ENCODE data around the gene SGMS2.
"Not testable (repeated sequence)": the region's sequence is repeated elsewhere in the genome, so short reads cannot be mapped to it uniquely, and the experiment has no call there.

The SGMS2 gene

DNA sequence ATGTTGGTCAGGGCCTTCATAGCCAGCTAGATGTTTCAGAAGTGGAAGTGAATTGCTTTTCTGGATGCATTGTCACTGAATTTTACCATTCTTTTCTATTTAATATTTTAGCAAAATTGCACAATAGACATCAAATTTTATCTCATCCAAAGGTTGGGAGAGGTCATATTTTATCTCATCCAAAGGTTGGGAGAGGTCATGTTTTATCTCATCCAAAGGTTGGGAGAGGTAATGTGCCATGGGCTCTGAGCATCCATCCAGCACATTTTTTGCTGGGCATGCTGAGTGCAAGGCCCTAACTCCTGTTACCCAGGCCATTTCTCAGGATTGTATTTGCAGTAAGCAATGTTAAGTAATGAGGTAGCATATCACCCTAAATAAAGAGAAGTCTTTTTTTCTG lies 91.9 kb downstream of the SGMS2 start:
- no peak for DNase-seq

- no peak for DNase-seq
Measured at GRCh38 chr4:107917500-107917899, 92.8 kb downstream of the SGMS2 start.

GRCh38 chr4:107922486-107923473 lies 98.0 kb downstream of the SGMS2 start:
- no peak for DNase-seq

GRCh38 chr4:107925713-107926112 lies 101.0 kb downstream of the SGMS2 start:
- not testable (repeated sequence) for DNase-seq

DNA sequence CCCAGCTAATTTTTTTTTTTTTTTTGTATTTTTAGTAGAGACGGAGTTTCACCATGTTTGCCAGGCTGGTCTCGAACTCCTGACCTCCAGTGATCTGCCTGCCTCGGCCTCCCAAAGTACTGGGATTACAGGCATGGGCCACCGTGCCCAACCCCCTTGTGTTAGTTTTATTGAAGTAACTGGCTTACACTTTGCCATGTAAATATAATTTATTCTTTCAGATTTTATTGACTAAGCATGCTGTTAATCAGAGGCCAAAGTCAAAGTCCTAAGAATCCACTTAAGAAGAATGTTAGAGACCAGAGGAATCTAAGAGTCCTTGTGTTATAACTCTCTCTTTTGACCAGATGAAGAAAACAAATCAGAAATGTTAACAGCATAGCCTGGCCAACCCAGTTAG lies 102.1 kb downstream of the SGMS2 start:
- not testable (repeated sequence) for DNase-seq

GRCh38 chr4:107930821-107931774 lies 106.4 kb downstream of the SGMS2 start, which contains the start of gene CYP2U1:
CYP2U1 (plus strand) TSS chr4:107931549; CDS start chr4:107931644, 95 bp downstream.
- DNase-seq = peak; percentile 50

DNA sequence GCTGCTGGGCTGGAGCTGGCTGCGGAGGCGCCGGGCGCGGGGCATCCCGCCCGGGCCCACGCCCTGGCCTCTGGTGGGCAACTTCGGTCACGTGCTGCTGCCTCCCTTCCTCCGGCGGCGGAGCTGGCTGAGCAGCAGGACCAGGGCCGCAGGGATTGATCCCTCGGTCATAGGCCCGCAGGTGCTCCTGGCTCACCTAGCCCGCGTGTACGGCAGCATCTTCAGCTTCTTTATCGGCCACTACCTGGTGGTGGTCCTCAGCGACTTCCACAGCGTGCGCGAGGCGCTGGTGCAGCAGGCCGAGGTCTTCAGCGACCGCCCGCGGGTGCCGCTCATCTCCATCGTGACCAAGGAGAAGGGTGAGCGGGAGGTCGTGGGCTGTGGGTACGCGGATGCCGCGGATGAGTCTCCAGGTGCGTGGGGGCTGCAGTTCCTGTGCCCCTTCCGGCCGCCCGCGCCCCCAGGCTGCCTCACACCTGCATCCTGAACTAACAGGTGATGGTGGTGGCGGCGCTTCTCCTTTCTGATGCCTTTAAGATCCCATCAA lies 107.1 kb downstream of the SGMS2 start:
- DNase-seq = peak; percentile 31

- DNase-seq = no peak
Measured at GRCh38 chr4:107935246-107935645, 110.5 kb downstream of the SGMS2 start.

GRCh38 chr4:107937040-107937439 lies 112.3 kb downstream of the SGMS2 start:
- DNase-seq = no peak

- no peak for DNase-seq
Measured at GRCh38 chr4:107939307-107939706, 114.6 kb downstream of the SGMS2 start.

- no peak for DNase-seq
Measured at GRCh38 chr4:107945809-107946208, 121.1 kb downstream of the SGMS2 start.

GRCh38 chr4:107950746-107951540 lies 126.2 kb downstream of the SGMS2 start:
- no peak for DNase-seq

- DNase-seq = no peak
Measured at GRCh38 chr4:107951551-107951950, 126.8 kb downstream of the SGMS2 start.

DNA sequence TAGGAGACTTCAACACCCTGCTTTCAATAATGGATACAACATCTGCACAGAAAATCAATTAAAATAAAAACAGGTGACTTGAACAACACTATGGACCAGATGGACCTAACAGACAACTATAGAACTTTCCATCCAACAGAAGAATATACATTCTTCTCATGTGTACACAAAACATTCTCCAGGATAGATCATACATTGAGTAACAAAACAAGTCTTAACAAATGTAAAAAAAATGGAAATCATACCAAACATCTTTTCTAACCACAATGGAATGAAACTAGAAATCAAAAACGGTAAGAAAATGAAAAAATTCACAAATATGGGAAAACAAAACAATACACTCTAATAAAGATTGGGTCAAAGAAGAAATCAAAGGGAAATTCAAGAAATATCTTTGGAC lies 131.3 kb downstream of the SGMS2 start:
- no peak for DNase-seq

Measured in NCI-H1105 treated with DMSO at 0.1 percent for 48 hours (cell line).